Lung (tissue), 12 donors: ENCODE results near the gene KDM4F. TPM values are rescaled to one million over a fixed set of nuclear protein-coding genes. Genes with fewer than 3 reads are reported as not detected.

Experiments
- ATAC-seq: fragments of 200-7000 bp; cut with Tn5 transposase; one replicate; pipeline ENCODE4 v1.9.1; 2020; ENCODE audit warnings: moderate number of reproducible peaks; ENCODE audit not compliant: insufficient read depth, low FRiP score
- DNase-seq, 3 donors: peaks; one replicate each; pipeline ENCODE4 v3.0.0-alpha.2; 2013 to 2017
- H3K27ac ChIP-seq, 2 donors: one replicate each; pipeline ENCODE4 v1.5.1; 2013; ENCODE audit warnings: mild to moderate bottlenecking in 2 of 2, moderate library complexity in 2 of 2, control low read depth in 1 of 2, inconsistent platforms in 1 of 2, low read depth in 1 of 2, low read length in 1 of 2
- H3K27me3 ChIP-seq, 3 donors: one replicate each; pipeline ENCODE4 v1.5.1; 2013; ENCODE audit warnings: low read length in 2 of 3; ENCODE audit not compliant: control insufficient read depth in 3 of 3, insufficient read depth in 3 of 3
- H3K36me3 ChIP-seq, 4 donors: one replicate each; pipeline ENCODE4 v1.5.1; 2013; ENCODE audit warnings: low read length in 4 of 4, mild to moderate bottlenecking in 1 of 4, moderate library complexity in 1 of 4; ENCODE audit not compliant: control insufficient read depth in 4 of 4, insufficient read depth in 4 of 4
- H3K4me1 ChIP-seq, 5 donors: one replicate each; pipeline ENCODE4 v1.5.1; 2013; ENCODE audit warnings: low read length in 5 of 5, mild to moderate bottlenecking in 2 of 5, moderate library complexity in 1 of 5; ENCODE audit not compliant: control insufficient read depth in 5 of 5, insufficient read depth in 5 of 5
- H3K4me3 ChIP-seq: one replicate; pipeline ENCODE4 v1.5.1; 2013; ENCODE audit warnings: mild to moderate bottlenecking, control low read depth, moderate library complexity
- H3K9ac ChIP-seq, 2 donors: one replicate each; pipeline ENCODE4 v1.5.1; 2013; ENCODE audit warnings: low read length in 2 of 2, control low read depth in 1 of 2; ENCODE audit not compliant: insufficient read depth in 1 of 2
- H3K9me3 ChIP-seq, 4 donors: one replicate each; pipeline ENCODE4 v1.5.1; 2013; ENCODE audit warnings: low read length in 3 of 4, mild to moderate bottlenecking in 1 of 4, moderate library complexity in 1 of 4; ENCODE audit not compliant: control insufficient read depth in 4 of 4, insufficient read depth in 3 of 4
- WGBS, 2 donors: extraction: QIAGEN DNeasy Blood & Tissue Kit; methylation state at CpG; one replicate each; pipeline ENCODE4 v1.1.7; 2013; 5-methylcytosine and 5-hydroxymethylcytosine counted together
- polyA plus RNA-seq, 2 donors: library from polyadenylated mRNA; stranded (reverse); fragments of 200-250 nt; gene quantifications; one replicate each; pipeline ENCODE4 v1.2.1, GENCODE V29; 2013
- total RNA-seq, 2 donors: library from RNA; depleted of rRNA in 1 of 2; stranded (reverse); fragments of >200 nt in 1 of 2; gene quantifications; one replicate each; pipeline ENCODE4 v1.2.1, GENCODE V29; 2014 to 2021
- TF ChIP-seq, protein P1 (sequence below): IDR thresholded peaks from 2 replicates; pipeline ENCODE4 v1.5.1; 2012; ENCODE audit warnings: mild to moderate bottlenecking; ENCODE audit errors: control extremely low read depth, extremely low read depth
- donor health status: control.
- donor health status: control.
- donor health status: Bipolar disorder and iron deficiency.
- donor health status: healthy.
- donor health status: DM: yes; HTN: yes; CAD: no.

KDM4F gene
- total and polyA plus RNA-seq, 4 donors, result not detected

DNA sequence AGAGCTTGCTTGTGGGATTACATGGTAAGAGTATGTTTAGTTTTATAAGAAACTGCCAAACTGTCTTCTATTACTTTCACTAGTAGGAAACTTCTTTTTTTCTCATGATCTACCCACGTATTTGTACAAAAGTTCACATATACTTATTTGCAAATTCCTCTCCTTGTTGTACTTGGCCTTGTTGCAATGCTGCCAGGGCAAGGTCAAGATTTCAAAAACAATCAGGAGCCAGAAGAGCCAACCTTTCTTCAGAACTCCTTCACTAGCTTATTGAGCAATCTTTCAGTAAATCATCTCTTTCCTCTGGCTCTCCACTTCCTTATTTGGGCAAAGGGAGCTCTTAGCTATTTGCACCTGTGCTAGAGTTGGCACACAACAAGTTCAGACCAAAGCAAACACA lies 27.2 kb downstream of the KDM4F start:
- H3K4me1 ChIP-seq, result peaks cover 6 to 23% (median 11%) of the 10 kb centered on the region in 5 donors
- no peaks in the 10 kb centered on the region for H3K9me3 ChIP-seq
- H3K27me3 ChIP-seq, result no peaks in the 10 kb centered on the region
- H3K36me3 ChIP-seq, result no peaks in the 10 kb centered on the region
- H3K4me3 ChIP-seq, result no peak overlapping the region
- DNase-seq, result peak in 2 of 3 donors; percentile 54 to 75
- H3K9ac ChIP-seq, result no peak overlapping the region
- TF ChIP-seq, protein P1, sequence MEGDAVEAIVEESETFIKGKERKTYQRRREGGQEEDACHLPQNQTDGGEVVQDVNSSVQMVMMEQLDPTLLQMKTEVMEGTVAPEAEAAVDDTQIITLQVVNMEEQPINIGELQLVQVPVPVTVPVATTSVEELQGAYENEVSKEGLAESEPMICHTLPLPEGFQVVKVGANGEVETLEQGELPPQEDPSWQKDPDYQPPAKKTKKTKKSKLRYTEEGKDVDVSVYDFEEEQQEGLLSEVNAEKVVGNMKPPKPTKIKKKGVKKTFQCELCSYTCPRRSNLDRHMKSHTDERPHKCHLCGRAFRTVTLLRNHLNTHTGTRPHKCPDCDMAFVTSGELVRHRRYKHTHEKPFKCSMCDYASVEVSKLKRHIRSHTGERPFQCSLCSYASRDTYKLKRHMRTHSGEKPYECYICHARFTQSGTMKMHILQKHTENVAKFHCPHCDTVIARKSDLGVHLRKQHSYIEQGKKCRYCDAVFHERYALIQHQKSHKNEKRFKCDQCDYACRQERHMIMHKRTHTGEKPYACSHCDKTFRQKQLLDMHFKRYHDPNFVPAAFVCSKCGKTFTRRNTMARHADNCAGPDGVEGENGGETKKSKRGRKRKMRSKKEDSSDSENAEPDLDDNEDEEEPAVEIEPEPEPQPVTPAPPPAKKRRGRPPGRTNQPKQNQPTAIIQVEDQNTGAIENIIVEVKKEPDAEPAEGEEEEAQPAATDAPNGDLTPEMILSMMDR, result no peak
- WGBS, 2 donors, result 13 to 22% methylated on average over 1 of the region's 1 CpG
- ATAC-seq, result peak; percentile 75
- H3K27ac ChIP-seq, result no peak overlapping the region

DNA sequence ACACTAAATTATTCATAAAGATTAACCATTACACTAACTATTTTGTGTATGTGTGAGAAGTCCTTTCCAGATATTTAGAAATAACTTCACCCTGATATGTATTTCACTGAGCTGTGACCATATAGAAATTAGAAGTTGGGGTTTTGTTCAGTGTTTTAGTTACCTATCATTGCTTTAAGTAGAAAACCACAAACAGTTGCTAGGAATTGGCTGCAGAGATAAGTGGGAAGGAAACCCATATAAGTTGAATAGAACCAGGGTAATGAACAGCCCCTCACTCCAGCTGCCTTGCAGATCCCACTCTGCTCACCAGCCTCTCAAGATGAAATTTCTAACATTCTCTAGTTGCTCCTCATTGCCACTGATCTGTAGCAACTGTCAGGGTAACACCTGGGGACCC lies 27.8 kb downstream of the KDM4F start:
- H3K27ac ChIP-seq, result peak overlapping the region in 1 of 2 donors; percentile 13
- no peaks in the 10 kb centered on the region for H3K9me3 ChIP-seq
- ATAC-seq, result no peak
- no peak overlapping the region for H3K9ac ChIP-seq
- H3K27me3 ChIP-seq, result no peaks in the 10 kb centered on the region
- no peak overlapping the region for H3K4me3 ChIP-seq
- TF ChIP-seq, protein P1, result no peak
- no peak for DNase-seq
- no peaks in the 10 kb centered on the region for H3K36me3 ChIP-seq
- H3K4me1 ChIP-seq, result peaks cover 8 to 23% (median 11%) of the 10 kb centered on the region in 5 donors

DNA sequence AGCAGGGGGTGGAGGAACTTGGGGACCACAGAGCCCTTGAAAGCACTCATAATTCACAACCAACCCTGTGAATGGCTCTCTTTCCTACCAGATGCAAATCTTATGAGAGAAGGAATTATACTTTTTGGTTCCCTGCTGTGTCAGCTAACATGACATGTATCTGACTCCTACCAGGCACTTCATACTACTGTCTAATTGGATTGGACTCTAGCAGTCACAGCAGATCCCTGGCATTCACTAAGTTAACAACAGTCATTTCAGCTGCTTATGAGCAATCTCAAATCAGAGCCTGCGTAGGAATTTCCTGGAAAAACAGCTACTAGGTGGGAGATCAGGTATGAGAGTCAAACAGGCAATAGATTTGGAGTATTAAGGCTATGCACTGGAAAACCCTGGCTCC lies 29.3 kb downstream of the KDM4F start:
- no peak for ATAC-seq
- no peaks in the 10 kb centered on the region for H3K9me3 ChIP-seq
- 70 to 89% methylated on average over 1 of the region's 1 CpG for WGBS, 2 donors

More for the DNA sequence above, 29.3 kb downstream of the KDM4F start:
- Histone ChIP-seq H3K4me3 (no peak overlapping the region), H3K27ac (no peak overlapping the region), H3K27me3 (no peaks in the 10 kb centered on the region), H3K4me1 (peaks cover 8 to 18% (median 11%) of the 10 kb centered on the region in 5 donors), H3K36me3 (no peaks in the 10 kb centered on the region), H3K9ac (no peak overlapping the region)
- TF ChIP-seq, protein P1, result no peak
- no peak for DNase-seq
